SK-N-SH treated with all-trans-retinoic acid at 6 μM for 48 hours (cell line): ENCODE results near the gene CRY1.
"Not testable (repeated sequence)": the region's sequence is repeated elsewhere in the genome, so short reads cannot be mapped to it uniquely, and the experiment has no call there.

Experiments used
- ATAC-seq: fragments of 200-7000 bp; cut with Tn5 transposase; 3 replicates; pipeline ENCODE4 v1.9.1; 2020; ENCODE audit warnings: mild to moderate bottlenecking, moderate library complexity
- BACH2 ChIP-seq: fragments of 250-450 bp; sonication (Bioruptor Pico); IDR thresholded peaks from 2 replicates; pipeline ENCODE4 v1.9.0; 2021; ENCODE audit warnings: mild to moderate bottlenecking, borderline replicate concordance
- CREB5 ChIP-seq: fragments of 250-450 bp; sonication (Bioruptor Pico); IDR thresholded peaks from 2 replicates; pipeline ENCODE4 v1.5.1; 2020; ENCODE audit warnings: low read depth, mild to moderate bottlenecking, moderate library complexity
- CSDC2 ChIP-seq: fragments of 250-450 bp; sonication (Bioruptor Pico); IDR thresholded peaks from 2 replicates; pipeline ENCODE4 v1.5.0; 2020; ENCODE audit warnings: mild to moderate bottlenecking, moderate library complexity
- ESRRG ChIP-seq: fragments of 250-450 bp; sonication (Bioruptor Pico); IDR thresholded peaks from 2 replicates; pipeline ENCODE4 v1.6.1; 2021; ENCODE audit warnings: mild to moderate bottlenecking
- GLIS3 ChIP-seq: fragments of 250-450 bp; sonication (Bioruptor Pico); IDR thresholded peaks from 2 replicates; pipeline ENCODE4 v1.5.0; 2020; ENCODE audit warnings: mild to moderate bottlenecking, moderate library complexity
- ISL1 ChIP-seq: fragments of 250-450 bp; sonication (Bioruptor Pico); IDR thresholded peaks from 2 replicates; pipeline ENCODE4 v2.1.2; 2022; ENCODE audit warnings: mild to moderate bottlenecking, moderate library complexity
- PATZ1 ChIP-seq: fragments of 250-450 bp; sonication (Bioruptor Pico); IDR thresholded peaks from 2 replicates; pipeline ENCODE4 v1.8.0; 2020; ENCODE audit warnings: mild to moderate bottlenecking, moderate library complexity, borderline replicate concordance
- POU6F1 ChIP-seq: fragments of 250-450 bp; sonication (Bioruptor Pico); IDR thresholded peaks from 2 replicates; pipeline ENCODE4 v1.8.0; 2021; ENCODE audit warnings: low read depth, mild to moderate bottlenecking, moderate library complexity, borderline replicate concordance
- PPARA ChIP-seq: fragments of 250-450 bp; sonication (Bioruptor Pico); IDR thresholded peaks from 2 replicates; pipeline ENCODE4 v1.5.0; 2020; ENCODE audit warnings: mild to moderate bottlenecking, borderline replicate concordance
- TCF4 ChIP-seq: fragments of 250-450 bp; sonication (Bioruptor Pico); IDR thresholded peaks from 2 replicates; pipeline ENCODE4 v1.8.0; 2021; ENCODE audit warnings: mild to moderate bottlenecking, moderate library complexity, borderline replicate concordance
- TOX ChIP-seq: fragments of 250-450 bp; sonication (Bioruptor Pico); IDR thresholded peaks from 2 replicates; pipeline ENCODE4 v1.8.0; 2021; ENCODE audit warnings: mild to moderate bottlenecking, moderate library complexity, borderline replicate concordance
- TSHZ2 ChIP-seq: fragments of 250-450 bp; sonication (Bioruptor Pico); IDR thresholded peaks from 2 replicates; pipeline ENCODE4 v1.5.0; 2020; ENCODE audit warnings: mild to moderate bottlenecking, moderate library complexity
- ZC3H10 ChIP-seq: fragments of 250-450 bp; sonication (Bioruptor Pico); IDR thresholded peaks from 2 replicates; pipeline ENCODE4 v1.5.1; 2021; ENCODE audit warnings: mild to moderate bottlenecking, moderate library complexity
- ZFP3 ChIP-seq: fragments of 250-450 bp; sonication (Bioruptor Pico); IDR thresholded peaks from 2 replicates; pipeline ENCODE4 v1.5.0; 2020; ENCODE audit warnings: mild to moderate bottlenecking, moderate library complexity
- ZFP30 ChIP-seq: fragments of 450-650 bp; formaldehyde crosslinking; IDR thresholded peaks from 2 replicates; pipeline ENCODE4 v1.5.0; 2022; ENCODE audit warnings: mild to moderate bottlenecking, moderate library complexity
- ZNF565 ChIP-seq: fragments of 450-650 bp; formaldehyde crosslinking; conservative IDR thresholded peaks from 2 replicates; pipeline ENCODE4 v1.5.0; 2020; ENCODE audit warnings: low read depth, mild to moderate bottlenecking, moderate library complexity
- ZNF8 ChIP-seq: fragments of 450-650 bp; formaldehyde crosslinking; IDR thresholded peaks from 2 replicates; pipeline ENCODE4 v1.5.0; 2020; ENCODE audit warnings: mild to moderate bottlenecking, moderate library complexity
- TF ChIP-seq, protein P1 (sequence below): fragments of 250-450 bp; sonication (Bioruptor Pico); IDR thresholded peaks from 2 replicates; pipeline ENCODE4 v1.5.1; 2021; ENCODE audit warnings: mild to moderate bottlenecking, moderate library complexity

CRY1 gene

DNA sequence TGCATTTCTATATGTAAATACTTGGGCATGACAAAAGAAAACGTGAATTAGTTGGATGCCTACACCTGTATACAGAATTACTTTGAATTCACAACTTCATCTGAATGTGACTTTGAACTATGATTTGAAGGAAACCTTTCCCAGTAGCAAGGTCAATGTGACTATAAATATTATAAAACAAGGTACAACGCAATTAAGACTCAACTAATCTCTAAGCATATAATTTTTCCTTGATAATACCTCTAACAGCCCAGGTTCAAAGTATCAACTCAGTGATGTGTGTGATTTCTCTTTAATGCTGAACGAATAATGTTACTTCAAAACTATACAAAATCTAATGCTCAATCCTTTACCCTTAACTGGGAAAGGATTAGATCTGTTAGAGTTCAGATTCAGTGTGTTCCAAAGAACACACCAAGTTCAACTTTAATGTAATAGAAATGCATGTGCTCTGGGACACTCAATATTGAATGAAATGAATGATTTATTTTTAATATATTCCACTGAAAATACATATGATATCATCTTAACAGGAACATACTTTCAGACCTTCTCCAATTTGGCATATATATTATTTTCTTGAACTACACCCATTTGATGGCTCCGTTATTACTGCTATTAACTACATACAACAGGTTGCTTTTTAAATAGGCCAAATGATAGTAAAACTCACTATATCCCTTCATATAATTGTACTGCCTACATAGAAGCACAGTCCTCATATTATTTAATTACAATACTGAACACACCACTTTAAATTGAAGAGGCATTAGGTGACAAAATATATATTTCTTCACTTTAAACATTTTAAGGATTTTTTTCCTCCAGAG lies 66.3 kb downstream of the CRY1 start:
- peak; percentile 63 for ATAC-seq
- TF ChIP-seq ISL1 (CRISPR knock-in tag), result 0 out of 2 replicates have a peak, but pooled peaks have one; percentile 20
- no peak for TF ChIP-seq ZNF565 (CRISPR knock-in tag)
- TF ChIP-seq, all 23 proteins: peak for 1

DNA sequence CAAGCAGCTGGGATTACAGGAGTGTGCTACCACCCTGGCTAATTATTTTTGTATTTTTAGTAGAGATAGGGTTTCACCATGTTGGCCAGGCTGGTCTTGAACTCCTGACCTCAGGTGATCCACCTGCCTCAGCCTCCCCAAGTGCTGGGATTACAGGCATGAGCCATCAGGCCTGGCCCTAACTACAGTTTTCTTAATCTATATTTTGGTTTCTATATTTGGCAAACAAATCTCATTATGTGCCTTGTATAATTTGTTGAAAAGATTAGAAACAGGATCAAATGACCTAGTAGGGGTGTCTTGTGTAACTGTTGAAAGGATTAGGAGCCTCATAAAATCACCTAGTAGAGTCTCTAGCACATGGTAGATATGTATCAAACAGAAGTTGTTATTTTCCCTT lies 67.0 kb downstream of the CRY1 start:
- not testable (repeated sequence) for ATAC-seq

DNA sequence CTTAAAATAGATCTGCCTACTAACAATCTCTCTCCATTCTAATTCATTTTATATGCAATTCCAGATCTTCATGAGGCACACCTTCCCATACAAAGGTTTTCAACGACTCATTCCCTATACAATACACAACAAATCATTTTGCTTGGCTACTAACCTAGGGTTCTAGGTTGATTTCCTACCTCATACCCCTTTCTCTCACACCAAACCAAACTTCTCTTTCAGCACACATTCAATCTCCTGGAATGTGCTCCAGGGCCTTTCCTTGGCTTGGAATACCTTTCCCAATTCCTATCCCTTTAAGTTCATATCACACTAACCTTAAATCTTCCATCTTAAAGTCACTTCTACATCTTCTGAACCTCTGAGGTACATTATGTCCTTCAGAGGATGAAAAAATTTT lies 67.7 kb downstream of the CRY1 start:
- no peak for ATAC-seq

More for the DNA sequence above, 67.7 kb downstream of the CRY1 start:
- TF ChIP-seq TCF4 (CRISPR knock-in tag), result no peak
- TF ChIP-seq ZNF565 (CRISPR knock-in tag), result no peak
- TF ChIP-seq ZNF8, result no peak
- no peak for TF ChIP-seq POU6F1 (CRISPR knock-in tag)
- TF ChIP-seq TOX, result no peak
- TF ChIP-seq ZFP3 (CRISPR knock-in tag), result no peak
- no peak for TF ChIP-seq TSHZ2
- no peak for TF ChIP-seq CREB5 (CRISPR knock-in tag)
- no peak for TF ChIP-seq PATZ1 (CRISPR knock-in tag)
- TF ChIP-seq ZFP30 (CRISPR knock-in tag), result no peak
- no peak for TF ChIP-seq CSDC2 (CRISPR knock-in tag)
- no peak for TF ChIP-seq GLIS3 (CRISPR knock-in tag)
- TF ChIP-seq ZC3H10 (CRISPR knock-in tag), result no peak
- no peak for TF ChIP-seq PPARA (CRISPR knock-in tag)
- no peak for TF ChIP-seq BACH2
- TF ChIP-seq, protein P1, sequence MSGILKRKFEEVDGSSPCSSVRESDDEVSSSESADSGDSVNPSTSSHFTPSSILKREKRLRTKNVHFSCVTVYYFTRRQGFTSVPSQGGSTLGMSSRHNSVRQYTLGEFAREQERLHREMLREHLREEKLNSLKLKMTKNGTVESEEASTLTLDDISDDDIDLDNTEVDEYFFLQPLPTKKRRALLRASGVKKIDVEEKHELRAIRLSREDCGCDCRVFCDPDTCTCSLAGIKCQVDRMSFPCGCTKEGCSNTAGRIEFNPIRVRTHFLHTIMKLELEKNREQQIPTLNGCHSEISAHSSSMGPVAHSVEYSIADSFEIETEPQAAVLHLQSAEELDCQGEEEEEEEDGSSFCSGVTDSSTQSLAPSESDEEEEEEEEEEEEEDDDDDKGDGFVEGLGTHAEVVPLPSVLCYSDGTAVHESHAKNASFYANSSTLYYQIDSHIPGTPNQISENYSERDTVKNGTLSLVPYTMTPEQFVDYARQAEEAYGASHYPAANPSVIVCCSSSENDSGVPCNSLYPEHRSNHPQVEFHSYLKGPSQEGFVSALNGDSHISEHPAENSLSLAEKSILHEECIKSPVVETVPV (CRISPR knock-in tag), result no peak
- no peak for TF ChIP-seq ESRRG (CRISPR knock-in tag)
- TF ChIP-seq, all 23 proteins: peak for 0
